ENCODE data around the gene HORMAD2.
"Not testable (repeated sequence)": the region's sequence is repeated elsewhere in the genome, so short reads cannot be mapped to it uniquely, and the experiment has no call there.

HORMAD2 gene

DNA sequence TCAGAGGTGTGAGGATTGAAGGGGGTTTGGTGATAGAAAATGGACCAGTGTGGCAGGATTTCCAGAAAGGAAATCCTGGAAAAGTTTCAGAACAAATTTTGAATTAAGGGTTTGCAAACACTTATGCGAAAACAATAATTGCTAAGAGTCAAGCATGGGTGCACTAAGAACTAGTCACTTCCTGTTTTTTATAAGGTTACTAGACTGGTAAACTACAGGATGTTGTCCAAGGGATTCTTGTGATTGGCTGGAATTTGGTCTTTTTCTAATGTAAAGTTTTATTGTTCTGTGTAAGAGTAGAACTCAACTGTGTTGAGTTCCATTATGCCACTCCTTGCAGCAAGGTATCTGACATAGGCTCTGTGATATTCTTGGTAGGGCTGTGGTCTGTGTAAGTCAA, 112.2 kb downstream of the HORMAD2 start:
- no peak for DNase-seq

DNA sequence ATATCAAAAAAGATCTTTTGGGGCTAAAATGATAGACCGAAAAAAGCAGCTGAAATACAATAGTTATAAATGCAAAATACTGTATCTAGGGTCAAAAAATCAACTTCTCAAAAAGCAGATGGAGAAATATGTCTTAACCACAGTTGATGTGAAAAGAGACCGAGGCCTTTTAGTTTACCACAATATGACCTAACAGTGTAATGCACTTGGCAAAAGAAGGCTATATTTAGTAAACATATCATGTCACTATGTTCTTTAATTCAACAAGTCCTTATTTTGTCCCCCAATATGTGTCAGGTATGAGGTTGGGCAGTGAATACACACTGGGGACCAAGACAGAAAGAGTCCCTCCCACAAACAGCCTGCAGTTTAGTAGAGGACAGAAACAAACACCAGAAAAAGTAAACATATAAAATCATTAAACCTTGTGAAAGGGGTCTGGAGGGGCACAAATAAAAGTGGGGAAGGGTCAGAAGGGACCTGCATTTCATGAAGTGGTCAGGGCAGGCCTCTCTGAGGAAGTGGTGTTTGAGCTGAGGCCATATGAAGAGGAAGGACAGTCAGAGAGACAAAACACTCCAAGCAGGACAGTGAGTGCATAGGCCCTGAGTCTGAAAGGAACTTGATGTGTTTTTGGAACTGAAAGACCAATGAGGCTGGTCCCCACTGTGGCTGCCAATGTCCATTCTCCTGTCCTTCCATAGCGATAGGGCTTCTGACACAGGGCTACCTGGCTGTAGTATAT, 112.9 kb downstream of the HORMAD2 start:
- DNase-seq, result no peak

DNA sequence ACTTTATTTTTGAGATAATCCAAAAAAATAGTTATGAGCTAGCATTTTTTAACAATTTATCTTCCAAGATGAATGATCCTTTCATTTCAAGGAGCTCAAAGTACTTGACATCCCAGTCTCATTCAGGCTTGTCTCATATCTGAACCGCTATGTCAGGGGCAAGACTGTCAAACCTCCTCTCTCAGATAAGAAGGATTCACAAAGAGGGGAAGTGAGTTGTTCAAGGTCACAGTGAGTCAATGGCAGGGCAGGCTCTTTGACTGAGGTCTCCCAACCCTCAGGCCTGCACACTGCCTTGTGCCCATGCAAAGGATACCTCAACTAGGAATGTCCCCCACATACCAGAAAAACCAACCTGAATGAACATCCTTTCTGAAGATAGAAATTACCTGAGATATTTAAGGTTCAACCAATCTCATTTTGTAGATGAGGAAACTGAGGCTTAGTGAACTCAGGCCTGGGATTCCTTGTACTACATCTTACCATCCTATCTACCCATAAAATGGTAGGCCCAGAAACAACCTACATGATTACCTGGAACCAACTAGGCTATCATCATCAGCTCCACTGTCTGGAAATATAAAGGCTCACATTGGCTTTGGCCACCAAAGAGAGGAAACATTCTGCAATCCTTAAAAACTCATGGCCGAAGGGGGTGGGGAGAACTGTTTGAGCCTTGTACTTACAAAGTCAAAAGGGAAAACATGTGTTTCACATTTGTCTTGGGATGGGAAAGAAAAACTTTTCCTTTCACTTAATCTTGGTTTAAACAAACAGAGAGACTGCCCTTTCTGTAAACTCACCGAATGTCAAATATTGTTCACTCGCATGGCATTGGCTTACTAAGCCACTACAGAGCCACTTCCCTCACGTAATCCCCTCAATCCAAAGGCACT, 115.2 kb downstream of the HORMAD2 start:
- DNase-seq, result no peak

DNA sequence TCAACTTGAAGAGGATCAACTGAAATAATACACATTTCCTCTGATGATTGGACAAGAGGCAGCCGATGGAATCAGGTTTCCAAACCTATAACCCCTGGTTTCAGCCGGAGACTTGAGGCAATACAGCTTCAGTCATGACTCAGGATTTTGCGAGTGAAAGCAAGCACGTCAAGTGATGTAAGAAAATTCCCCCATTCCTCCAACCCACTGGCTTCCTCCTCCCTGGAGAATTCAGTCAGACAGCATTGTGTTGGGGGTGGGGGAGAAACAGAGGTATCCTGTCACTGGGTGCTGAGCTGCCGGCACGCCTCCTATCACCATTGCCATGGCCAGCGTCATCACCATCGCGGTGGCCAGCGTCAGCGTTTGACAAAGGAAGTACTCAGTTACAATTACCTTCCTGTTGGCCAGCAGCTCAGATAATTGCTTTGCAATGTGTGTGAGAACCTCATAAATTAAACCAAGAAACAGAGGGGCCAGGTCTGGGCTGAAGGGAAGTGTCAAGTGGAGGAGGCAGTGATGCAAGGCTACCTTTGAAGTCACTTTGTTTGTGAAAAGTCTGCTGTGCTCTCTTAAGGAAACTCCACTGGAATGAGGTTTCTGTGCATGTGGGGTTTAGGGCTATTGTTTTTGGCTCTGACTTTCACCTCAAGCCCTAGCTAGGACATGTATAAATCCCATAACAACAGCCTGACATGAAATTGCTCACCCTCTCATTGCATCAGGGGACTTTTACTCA, 116.0 kb downstream of the HORMAD2 start:
- DNase-seq, result peak; percentile 79

DNA sequence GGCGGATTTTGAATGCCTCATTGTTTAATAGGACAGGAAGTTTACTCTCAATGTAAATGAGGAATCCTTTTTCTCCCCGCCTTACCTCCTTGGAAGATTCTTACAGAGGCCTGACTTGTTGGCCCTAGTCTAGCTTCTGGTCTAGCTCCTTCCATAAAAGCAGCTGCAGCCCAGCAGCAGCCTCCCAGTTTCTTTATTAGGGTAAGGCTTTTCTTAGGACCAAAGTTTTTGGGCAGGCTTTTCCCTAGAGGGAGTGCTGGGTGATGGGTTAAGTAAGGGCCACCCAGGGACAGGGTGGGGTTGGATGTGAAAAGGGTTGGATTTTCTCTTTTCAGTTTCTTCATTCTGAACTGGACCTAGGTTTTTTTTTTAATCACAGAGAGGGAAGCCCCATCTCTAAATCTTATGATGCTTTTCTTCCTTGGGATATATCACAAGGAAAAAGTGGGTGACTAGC, 116.6 kb downstream of the HORMAD2 start:
- DNase-seq, result no peak

DNA sequence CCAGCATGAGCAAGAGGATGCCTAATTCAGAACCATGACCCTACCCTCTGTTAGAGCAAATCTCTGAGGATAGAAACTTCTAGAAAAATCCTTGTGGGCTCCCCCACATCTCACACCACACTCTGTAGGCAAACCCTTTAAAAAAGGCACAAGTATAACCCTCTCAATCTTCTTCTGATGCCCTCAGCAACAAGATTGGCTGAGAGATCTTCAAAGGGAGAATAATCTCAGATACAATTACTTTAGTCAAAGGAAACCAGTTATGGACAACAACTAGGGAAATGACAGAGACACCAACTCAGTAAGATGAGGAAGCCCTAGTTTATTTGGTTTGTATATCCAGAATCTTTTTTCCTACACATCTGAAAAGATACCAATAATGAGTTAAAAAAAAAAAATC, 117.1 kb downstream of the HORMAD2 start:
- DNase-seq, result no peak

DNA sequence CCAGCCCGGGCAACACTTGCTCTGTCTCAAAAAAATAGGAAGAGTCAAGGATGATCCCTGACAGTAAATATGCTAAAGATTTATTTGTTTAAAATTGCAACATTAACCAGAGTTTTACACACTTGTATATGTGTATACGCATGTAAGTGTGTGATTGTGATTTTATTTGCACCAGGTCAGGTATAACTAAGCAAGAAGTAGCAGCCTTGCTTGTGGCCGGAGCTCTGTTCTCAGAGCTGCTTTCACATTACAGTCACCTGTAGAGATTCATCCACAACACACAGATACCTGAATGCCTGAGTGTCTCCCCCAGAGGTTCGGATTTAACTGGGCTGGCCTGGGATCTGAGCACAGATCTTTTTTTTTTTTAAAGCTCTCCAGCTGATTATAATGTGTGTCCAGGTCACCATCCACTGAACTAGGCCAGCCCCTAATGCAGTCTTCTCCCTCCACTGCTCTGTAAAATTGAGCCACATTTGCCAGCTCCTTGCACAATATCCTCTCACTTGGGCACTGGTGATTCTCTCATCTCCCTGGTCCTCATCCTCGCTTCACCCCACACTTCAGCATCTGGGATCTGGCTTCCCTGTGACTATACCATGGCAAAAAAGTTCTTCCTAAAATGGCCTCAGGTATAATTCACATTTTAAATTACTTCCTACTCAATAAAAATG, 118.0 kb downstream of the HORMAD2 start:
- no peak for DNase-seq

DNA sequence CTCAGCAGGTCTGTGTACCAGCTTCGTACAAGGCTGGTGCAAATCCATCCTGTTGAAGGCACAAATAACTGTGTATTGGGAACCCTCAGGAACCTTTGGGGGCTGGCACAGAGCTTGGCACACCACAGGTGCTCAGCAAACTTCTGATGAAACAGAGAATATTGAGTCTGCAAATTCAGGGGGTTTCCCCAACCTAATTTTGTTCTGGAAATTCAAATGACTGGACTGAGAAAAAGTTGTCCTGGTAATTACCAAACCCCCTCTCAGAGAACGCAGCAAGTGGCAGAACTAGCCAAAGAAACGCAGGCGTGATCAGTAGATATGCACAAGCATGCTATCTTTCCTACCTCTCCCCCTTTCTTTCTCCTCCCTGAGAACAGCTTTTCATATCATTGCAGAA, 118.7 kb downstream of the HORMAD2 start:
- DNase-seq, result no peak

DNA sequence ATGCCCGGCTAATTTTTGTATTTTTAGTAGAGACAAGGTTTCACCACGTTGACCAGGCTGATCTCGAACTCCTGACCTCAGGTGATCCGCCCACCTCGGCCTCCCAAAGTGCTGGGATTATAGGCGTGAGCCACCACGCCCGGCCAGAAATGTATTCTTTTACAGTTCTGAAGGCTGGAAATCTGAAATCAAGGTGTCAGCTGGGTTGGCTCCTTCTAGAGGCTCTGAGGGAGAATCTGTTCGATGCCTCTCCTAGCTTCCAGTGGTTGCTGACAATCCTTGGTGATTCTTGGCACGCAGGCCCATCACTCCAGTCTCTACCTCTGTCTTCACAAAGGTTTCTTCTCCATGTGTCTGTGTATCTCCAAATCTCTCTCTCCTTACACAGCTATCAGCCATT, 120.6 kb downstream of the HORMAD2 start:
- DNase-seq, result not testable (repeated sequence)

DNA sequence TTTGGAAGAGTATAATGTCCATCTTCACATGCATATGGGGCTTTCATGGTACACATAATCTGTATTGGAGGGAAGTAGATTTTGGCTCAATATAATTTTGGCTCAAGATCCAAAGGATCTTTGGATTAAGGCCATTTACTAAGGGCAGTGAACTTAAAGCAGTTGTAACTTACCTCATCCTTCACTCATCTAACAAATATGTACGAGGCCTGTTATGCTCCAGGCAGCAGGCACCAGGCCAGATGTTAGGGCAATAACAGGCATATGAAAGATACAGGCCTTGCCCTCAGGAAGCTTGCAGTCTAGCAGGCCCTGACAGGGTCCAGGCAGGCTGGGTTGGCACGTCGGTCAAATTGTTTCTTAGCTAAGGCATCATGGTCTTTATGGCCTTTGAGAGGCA, 121.7 kb downstream of the HORMAD2 start:
- DNase-seq, result no peak

DNA sequence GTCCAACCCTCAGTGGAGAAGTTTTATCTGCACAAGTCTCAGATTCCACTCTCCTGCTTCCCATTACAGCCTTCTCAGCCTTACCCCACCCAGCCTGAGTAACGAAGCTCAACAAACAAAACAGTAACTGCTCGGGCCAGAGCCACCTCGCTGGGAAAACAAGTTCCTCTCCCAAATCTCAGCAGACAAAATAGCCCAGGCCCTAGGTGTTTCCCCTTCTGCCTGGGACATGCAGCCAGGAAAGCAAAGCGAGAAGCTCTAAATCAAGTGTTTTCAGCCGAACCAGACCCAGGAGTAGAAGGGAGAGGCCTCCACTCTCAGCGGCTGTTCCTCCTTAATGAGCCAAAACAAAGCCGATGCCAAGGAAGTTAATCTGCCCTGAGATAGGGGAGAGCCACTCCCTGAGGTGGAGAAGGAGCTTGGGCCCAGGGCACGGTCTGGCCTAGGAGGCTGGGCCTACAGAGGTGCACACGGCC, 122.3 kb downstream of the HORMAD2 start:
- peak; percentile 71 for DNase-seq

DNA sequence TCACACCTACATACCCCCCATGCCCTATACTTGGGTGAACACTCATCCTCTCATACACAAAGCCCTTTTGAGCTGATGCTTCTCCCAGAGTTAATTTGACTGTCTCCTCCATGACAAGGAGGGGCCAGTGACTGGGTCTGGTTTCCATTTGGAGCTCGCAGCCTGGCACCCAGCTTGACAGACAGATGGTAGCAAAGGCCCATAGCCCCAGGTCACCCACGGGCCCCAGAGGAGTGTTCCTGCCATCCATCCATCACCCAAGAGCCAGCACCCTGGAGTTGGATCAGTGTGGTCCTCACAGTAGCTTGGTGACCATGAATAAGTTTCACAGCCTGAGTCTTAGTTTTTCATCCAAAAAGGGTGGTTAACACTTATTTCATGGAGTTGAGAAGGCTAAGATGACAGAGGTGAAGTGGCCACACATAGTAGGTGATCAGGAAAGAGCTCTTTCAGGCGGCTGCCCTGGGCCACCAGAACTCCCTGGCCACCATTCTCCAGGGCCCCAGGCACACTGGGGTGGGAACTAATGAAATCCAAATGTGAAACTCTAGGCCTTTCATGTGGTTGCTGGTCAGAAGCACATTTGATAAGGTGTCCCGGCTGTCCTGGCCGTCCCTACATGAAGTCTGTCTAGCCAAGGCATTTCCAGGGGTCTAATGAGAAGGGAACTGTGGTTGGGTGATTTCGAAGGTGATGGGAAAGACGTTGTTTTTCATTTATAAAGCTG, 123.9 kb downstream of the HORMAD2 start:
- DNase-seq, result no peak

DNA sequence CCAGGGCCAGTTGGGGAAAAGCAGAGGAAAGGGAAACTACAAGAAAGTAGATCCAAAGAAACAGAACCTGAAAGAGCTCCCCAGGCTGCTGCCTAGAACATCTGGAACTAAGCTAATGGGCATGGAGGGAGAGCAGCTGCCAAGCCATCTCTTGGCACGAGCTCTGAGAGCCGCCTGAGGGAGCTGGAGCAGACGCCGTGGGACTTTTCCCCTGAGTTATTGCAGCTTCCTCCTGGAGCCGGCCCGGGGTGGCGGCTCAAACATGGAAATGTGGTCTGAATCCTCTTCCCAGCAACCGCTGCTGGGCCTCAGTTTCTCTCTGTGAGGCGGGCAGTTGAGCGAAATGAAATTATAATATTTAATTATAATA, 124.5 kb downstream of the HORMAD2 start:
- no peak for DNase-seq

DNA sequence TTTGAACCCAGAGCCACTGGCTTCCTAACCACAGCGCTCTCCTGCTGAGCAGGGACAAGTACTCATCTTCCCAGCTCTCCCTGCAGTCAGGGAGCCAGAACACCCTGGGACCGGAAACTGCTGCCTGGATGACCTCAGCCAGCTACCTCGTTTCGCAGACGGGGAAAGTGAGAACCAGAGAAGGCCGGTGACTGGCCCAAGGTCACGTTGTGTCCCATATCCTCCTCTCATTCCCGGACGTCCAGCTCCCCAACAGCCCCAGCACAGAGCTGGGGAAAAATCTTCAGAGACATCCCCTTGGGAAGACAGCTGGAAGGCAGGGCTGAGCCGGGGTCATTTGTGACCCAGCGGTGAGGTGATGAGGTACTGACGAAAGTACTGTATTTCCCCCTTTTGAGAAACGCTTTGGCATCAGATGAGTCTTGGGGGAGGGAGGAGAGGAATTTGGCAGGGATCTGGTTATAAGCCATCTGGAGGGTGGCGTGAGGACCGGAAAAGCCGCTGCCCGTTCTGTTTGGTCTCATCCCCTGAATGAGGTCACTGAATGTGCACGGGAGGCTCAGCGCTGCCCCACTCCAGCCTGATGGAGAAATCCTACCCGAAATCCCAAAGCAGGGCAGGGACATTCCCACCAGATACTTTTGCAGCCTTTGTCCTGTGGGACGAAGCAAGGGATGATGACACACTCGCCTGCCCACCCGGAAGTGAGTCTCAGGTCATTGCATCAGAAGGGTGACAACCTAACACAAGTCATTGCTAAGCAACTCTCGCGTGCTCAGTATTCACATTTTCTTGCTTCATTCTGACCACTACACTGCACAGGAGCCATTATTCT, 125.2 kb downstream of the HORMAD2 start:
- no peak for DNase-seq

DNA sequence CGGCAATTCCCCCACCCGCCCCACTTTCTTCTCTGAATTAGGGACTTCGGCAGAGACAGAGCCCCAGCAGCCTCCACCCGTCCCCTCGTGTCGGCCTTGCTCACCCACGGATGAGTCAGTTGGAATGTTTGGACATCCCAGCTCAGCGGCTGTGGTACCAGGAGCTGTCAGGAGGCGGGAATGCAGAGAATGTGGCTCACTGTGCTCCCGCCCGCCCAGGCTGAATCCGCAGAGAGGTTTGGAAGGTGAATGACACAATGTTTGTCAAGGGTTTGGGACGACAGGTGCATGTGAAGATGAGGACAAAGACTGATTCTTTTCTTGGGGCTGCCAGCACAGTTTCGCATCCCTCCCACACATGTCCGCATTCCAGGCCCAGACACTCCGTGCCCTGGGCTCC, 126.7 kb downstream of the HORMAD2 start:
- DNase-seq, result peak; percentile 49

DNA sequence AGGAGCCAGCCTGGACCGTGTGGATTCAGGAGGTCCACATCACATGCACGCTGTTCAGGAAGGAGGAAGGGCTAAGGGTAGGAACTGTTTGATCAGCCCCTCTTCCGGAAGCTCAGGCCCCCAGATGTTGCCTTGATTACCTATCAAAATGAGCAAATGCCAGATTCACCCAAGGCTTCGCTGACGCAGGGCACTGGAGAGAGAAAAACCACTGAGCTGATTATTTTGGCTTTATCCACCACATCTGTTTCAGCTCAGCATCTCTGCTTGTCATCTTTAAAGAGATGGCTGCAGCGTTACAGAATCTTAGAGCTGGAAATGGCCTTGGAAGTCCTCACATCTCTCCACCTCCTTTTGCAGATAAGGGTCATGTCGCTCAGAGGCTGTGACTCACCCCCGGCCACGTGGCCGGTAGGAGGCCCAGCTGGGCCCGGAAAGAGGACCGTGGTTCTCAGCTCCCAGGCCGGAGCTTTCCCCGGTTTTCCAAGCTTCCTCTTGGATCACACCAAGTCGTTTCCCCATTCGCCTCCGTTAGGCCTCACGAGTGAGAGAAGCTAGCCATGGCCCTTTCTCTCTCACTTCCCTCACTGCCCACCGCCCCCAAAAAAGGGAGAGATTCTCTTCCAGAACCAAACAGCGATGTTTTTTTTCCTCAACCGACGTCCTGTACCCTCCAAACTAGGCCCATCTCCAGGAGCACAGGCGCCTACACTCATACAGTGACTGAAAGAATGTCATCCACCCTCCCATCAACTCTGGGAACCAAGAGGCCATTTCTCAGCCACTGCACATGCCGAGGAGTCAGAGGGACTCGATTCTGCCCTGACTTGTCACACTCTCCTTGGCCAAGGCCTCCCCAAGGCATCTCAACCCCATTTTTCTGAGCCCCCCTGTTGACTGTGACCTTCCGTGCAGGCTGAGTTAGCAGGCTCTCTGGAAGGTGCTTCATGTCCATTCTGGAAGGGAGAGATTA, 128.7 kb downstream of the HORMAD2 start:
- DNase-seq, result peak; percentile 48

DNA sequence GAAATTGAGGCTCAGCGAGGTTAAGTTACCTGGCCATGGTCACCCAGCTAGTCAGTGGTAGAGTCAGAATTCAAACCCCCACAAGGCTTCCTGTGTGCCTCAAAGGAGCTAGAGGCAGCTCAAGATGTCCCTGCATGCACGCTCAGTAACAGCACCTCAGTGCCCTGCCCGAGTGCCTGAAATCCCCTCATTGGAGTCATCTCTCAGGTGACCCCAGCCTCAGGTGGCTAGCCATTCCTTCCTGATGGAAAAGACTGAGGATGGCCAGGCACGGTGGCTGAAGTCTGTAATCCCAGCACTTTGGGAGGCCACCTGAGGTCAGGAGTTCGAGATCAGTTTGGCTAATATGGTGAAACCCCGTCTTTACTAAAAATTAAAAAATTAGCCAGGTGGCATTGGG, 129.4 kb downstream of the HORMAD2 start:
- DNase-seq, result no peak

DNA sequence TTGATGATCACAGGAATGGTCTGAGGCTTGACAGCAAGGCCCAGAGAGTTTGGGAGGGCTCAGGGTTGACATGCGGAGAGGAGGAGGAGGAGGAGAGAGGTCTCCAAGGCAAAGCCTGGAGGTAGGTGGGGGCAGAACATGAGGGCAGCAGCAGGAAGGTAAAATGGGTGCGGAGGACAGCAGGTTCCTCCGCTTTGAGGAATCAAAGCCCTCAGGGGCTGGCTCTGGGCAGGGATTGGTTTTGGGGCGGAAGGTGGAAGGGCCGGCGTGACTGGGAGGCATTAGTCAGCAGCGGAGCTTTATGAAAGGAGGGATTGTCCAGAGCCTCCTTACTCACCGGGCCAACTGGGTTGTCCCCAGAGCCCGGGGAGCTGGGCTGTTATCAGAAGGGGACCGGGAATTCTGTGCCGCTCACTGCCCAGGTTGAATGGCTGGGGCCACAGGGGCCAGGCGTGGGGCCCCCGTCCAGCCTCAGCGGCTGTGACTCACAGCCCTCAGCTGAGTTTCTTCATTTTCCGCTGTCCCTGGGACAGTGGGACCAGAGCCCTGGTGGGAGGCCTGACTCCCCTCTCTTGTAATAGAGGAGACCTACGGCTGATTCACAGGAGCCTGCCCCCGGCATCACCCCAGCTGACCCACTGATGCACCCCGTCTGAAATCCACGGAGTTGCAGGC, 130.1 kb downstream of the HORMAD2 start:
- no peak for DNase-seq

Measured in right kidney (tissue), 1 donor.